Retinal pigment epithelial cell (primary cell): Measurements from ENCODE around the gene PAK4.

Experiments
- DNase-seq: peaks from one replicate; pipeline ENCODE4 v3.0.0-alpha.2; 2010; ENCODE audit warnings: low read depth
- H3K4me3 ChIP-seq: 2 replicates; pipeline ENCODE4 v1.5.1; 2011; ENCODE audit warnings: mild to moderate bottlenecking, low read length, control low read depth, moderate library complexity
- TF ChIP-seq, protein P1 (sequence below): conservative IDR thresholded peaks from 2 replicates; pipeline ENCODE4 v1.5.1; 2011; ENCODE audit warnings: low read depth, low read length, control low read depth, inconsistent platforms

Gene PAK4

DNA sequence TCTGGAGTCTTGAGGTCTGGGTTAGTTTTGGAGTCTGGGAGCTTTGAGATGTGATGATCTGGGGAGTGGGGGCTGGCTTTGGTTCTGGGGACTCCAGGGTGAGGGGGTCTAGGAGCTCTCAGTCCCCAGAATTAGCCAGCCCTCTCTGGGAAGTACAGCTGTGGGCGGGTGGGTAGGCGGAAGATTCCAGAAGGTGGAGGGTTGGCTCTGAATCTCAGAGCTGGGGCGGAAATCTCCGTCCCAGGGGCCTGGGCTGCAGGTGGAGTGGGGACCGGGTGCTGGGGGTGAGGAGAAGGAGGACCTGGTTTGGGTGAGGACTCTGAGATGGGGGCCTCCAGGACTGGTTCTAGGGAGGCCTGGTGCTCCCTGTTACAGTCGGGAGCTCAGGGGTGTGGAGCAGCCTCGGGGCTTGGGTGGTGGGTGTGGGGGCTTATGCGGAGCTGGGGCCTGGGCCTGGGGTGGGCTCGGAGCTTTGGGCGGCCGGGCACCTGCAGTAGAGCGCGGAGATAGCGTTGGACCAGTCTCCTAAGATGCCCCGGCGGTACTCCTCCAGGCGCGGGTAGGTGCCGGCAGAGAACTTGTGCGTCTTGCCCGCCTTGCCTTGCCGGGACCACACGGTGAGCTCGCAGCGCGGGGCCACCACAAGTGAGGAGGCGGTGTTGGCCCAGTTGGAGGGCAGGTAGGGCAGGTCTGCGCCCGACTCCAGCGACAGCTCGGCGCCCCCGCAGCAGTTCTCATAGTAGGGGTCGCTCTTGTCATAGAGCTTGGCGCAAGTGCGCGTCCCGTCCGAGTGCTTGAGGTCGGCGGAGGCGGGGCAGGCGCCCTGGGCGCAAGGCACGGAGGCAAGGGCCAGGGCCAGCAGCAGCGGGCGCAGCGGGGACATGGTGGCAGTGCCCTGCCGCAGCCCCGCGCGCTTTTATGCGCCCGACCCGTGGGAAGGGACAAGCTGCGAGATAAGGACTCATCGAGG lies 78.1 kb downstream of the PAK4 start, which contains the start of gene SYCN:
Gene SYCN, minus strand, starts transcription at position 892 of the 970 bp plus-strand sequence. Its CDS starts 9 bp downstream, at position 883.
- DNase-seq: no peak
- H3K4me3 ChIP-seq: no peak within 1 kb of the TSS
- TF ChIP-seq, protein P1, sequence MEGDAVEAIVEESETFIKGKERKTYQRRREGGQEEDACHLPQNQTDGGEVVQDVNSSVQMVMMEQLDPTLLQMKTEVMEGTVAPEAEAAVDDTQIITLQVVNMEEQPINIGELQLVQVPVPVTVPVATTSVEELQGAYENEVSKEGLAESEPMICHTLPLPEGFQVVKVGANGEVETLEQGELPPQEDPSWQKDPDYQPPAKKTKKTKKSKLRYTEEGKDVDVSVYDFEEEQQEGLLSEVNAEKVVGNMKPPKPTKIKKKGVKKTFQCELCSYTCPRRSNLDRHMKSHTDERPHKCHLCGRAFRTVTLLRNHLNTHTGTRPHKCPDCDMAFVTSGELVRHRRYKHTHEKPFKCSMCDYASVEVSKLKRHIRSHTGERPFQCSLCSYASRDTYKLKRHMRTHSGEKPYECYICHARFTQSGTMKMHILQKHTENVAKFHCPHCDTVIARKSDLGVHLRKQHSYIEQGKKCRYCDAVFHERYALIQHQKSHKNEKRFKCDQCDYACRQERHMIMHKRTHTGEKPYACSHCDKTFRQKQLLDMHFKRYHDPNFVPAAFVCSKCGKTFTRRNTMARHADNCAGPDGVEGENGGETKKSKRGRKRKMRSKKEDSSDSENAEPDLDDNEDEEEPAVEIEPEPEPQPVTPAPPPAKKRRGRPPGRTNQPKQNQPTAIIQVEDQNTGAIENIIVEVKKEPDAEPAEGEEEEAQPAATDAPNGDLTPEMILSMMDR: no peak

GRCh38 chr19:39205449-39205764 lies 79.8 kb downstream of the PAK4 start:
- no peak overlapping the region for H3K4me3 ChIP-seq
- TF ChIP-seq, protein P1: no peak
- no peak for DNase-seq

- DNase-seq: no peak
- TF ChIP-seq, protein P1: no peak
- H3K4me3 ChIP-seq: no peak overlapping the region
These were observed 80.5 kb downstream of the PAK4 start for GRCh38 chr19:39206122-39206521.

DNA sequence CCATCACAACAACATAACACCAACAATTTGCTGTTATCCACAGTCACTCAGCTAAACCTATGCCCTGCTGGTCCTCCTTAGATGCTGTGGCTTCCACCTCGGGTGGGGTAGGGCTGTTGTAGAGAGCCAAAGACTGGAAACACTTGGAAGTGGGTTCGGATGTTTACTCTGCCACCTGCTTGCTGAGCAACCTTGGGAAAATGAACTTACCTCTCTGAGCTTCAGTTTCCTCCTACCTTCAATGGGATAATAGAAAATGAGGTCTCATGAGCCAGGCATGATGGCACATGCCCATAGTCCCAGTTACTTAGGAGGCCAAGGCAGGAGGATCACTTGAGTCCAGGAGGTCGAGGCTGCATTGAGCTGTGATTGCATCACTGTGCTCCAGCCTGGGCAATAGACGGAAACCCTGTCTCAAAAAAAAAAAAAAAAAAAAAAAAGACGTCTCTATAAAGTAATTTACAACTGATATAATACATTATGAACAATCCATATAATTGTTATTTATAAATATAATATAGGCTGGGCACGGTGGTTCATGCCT lies 81.8 kb downstream of the PAK4 start:
- no peak for DNase-seq
- TF ChIP-seq, protein P1: no peak

DNA sequence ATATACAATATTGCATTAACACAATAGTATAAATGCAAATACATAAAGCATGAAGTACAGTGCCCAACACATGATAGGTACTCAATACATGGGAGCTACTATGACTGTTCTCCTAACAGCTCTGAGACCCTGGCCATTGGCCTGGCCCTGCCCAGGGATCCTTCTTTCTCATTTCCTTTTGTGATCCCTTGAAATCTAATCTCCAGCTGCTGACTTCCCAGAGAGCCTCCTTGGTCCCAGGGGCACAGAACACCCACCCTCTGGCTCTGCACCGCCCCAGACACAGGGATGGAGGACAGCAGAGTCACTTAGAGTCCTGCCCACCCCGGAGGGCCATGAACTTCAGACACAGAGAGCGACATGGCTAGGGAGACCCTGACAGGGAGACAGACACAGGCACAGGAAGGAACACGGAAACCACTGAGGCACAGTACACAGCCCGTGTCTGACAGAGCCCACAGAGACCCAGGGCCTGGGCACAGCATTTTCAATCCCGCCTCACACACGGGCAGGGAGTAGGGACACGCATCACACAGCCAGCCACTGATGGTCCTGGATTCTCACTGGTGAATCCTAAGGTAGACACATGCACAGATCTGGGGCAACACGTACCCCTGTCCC lies 82.7 kb downstream of the PAK4 start:
- no peak overlapping the region for H3K4me3 ChIP-seq
- TF ChIP-seq, protein P1: no peak
- DNase-seq: no peak

More for the DNA sequence above, 81.8 kb downstream of the PAK4 start:
- no peak overlapping the region for H3K4me3 ChIP-seq

GRCh38 chr19:39209196-39209595 lies 83.6 kb downstream of the PAK4 start:
- no peak overlapping the region for H3K4me3 ChIP-seq

More at GRCh38 chr19:39209196-39209595, 83.6 kb downstream of the PAK4 start:
- no peak for DNase-seq
- TF ChIP-seq, protein P1: no peak
